ENCODE results near the gene LTBP1.

The LTBP1 gene

GRCh38 chr2:33425161-33425560, 478.4 kb downstream of the LTBP1 start:
- Histone ChIP-seq H3K27ac (ENCODE audit: low read length) (no peak overlapping the region), H3K4me3 (ENCODE audit: low read length) (no peak overlapping the region), H3K27me3 (ENCODE audit: control insufficient read depth, insufficient read depth, low read length) (no peaks in the 10 kb centered on the region), H3K36me3 (ENCODE audit: control insufficient read depth, low read depth, low read length) (no peaks in the 10 kb centered on the region), H3K9ac (ENCODE audit: low read length) (no peak overlapping the region), H3K9me3 (ENCODE audit: control insufficient read depth, low read depth, low read length) (no peaks in the 10 kb centered on the region), H3K4me1 (ENCODE audit: control insufficient read depth, low read depth, low read length) (no peaks in the 10 kb centered on the region)

- H3K27me3 ChIP-seq (ENCODE audit: control insufficient read depth, insufficient read depth, low read length), result no peaks in the 10 kb centered on the region
- no peak overlapping the region for H3K27ac ChIP-seq (ENCODE audit: low read length)
These were observed 478.9 kb downstream of the LTBP1 start for GRCh38 chr2:33425586-33426031.

GRCh38 chr2:33426666-33427231, 480.0 kb downstream of the LTBP1 start:
- Histone ChIP-seq H3K27me3 (ENCODE audit: control insufficient read depth, insufficient read depth, low read length) (no peaks in the 10 kb centered on the region), H3K4me3 (ENCODE audit: low read length) (no peak overlapping the region), H3K4me1 (ENCODE audit: control insufficient read depth, low read depth, low read length) (no peaks in the 10 kb centered on the region), H3K9ac (ENCODE audit: low read length) (no peak overlapping the region), H3K9me3 (ENCODE audit: control insufficient read depth, low read depth, low read length) (no peaks in the 10 kb centered on the region), H3K27ac (ENCODE audit: low read length) (no peak overlapping the region), H3K36me3 (ENCODE audit: control insufficient read depth, low read depth, low read length) (no peaks in the 10 kb centered on the region)

More at GRCh38 chr2:33425586-33426031, 478.9 kb downstream of the LTBP1 start:
- Histone ChIP-seq H3K36me3 (ENCODE audit: control insufficient read depth, low read depth, low read length) (no peaks in the 10 kb centered on the region), H3K9me3 (ENCODE audit: control insufficient read depth, low read depth, low read length) (no peaks in the 10 kb centered on the region), H3K4me1 (ENCODE audit: control insufficient read depth, low read depth, low read length) (no peaks in the 10 kb centered on the region), H3K9ac (ENCODE audit: low read length) (no peak overlapping the region), H3K4me3 (ENCODE audit: low read length) (no peak overlapping the region)

- Histone ChIP-seq H3K4me3 (ENCODE audit: low read length) (no peak overlapping the region), H3K27ac (ENCODE audit: low read length) (no peak overlapping the region), H3K9me3 (ENCODE audit: control insufficient read depth, low read depth, low read length) (no peaks in the 10 kb centered on the region), H3K4me1 (ENCODE audit: control insufficient read depth, low read depth, low read length) (no peaks in the 10 kb centered on the region), H3K9ac (ENCODE audit: low read length) (no peak overlapping the region), H3K27me3 (ENCODE audit: control insufficient read depth, insufficient read depth, low read length) (no peaks in the 10 kb centered on the region), H3K36me3 (ENCODE audit: control insufficient read depth, low read depth, low read length) (no peaks in the 10 kb centered on the region)
These were observed 483.3 kb downstream of the LTBP1 start for GRCh38 chr2:33430077-33430476.

GRCh38 chr2:33430856-33431255, 484.1 kb downstream of the LTBP1 start:
- H3K36me3 ChIP-seq (ENCODE audit: control insufficient read depth, low read depth, low read length), result no peaks in the 10 kb centered on the region
- H3K27me3 ChIP-seq (ENCODE audit: control insufficient read depth, insufficient read depth, low read length), result no peaks in the 10 kb centered on the region
- no peaks in the 10 kb centered on the region for H3K4me1 ChIP-seq (ENCODE audit: control insufficient read depth, low read depth, low read length)
- no peaks in the 10 kb centered on the region for H3K9me3 ChIP-seq (ENCODE audit: control insufficient read depth, low read depth, low read length)
- H3K27ac ChIP-seq (ENCODE audit: low read length), result no peak overlapping the region
- H3K9ac ChIP-seq (ENCODE audit: low read length), result no peak overlapping the region
- no peak overlapping the region for H3K4me3 ChIP-seq (ENCODE audit: low read length)

- Histone ChIP-seq H3K36me3 (ENCODE audit: control insufficient read depth, low read depth, low read length) (no peaks in the 10 kb centered on the region), H3K9me3 (ENCODE audit: control insufficient read depth, low read depth, low read length) (no peaks in the 10 kb centered on the region), H3K9ac (ENCODE audit: low read length) (no peak overlapping the region), H3K4me1 (ENCODE audit: control insufficient read depth, low read depth, low read length) (no peaks in the 10 kb centered on the region), H3K27ac (ENCODE audit: low read length) (no peak overlapping the region), H3K27me3 (ENCODE audit: control insufficient read depth, insufficient read depth, low read length) (no peaks in the 10 kb centered on the region), H3K4me3 (ENCODE audit: low read length) (no peak overlapping the region)
These were observed 486.1 kb downstream of the LTBP1 start for GRCh38 chr2:33432871-33433270.

GRCh38 chr2:33433279-33434235, 486.8 kb downstream of the LTBP1 start:
- no peaks in the 10 kb centered on the region for H3K27me3 ChIP-seq (ENCODE audit: control insufficient read depth, insufficient read depth, low read length)
- H3K36me3 ChIP-seq (ENCODE audit: control insufficient read depth, low read depth, low read length), result no peaks in the 10 kb centered on the region
- no peak overlapping the region for H3K4me3 ChIP-seq (ENCODE audit: low read length)
- H3K27ac ChIP-seq (ENCODE audit: low read length), result no peak overlapping the region
- no peaks in the 10 kb centered on the region for H3K9me3 ChIP-seq (ENCODE audit: control insufficient read depth, low read depth, low read length)
- no peaks in the 10 kb centered on the region for H3K4me1 ChIP-seq (ENCODE audit: control insufficient read depth, low read depth, low read length)
- H3K9ac ChIP-seq (ENCODE audit: low read length), result no peak overlapping the region

GRCh38 chr2:33435518-33435917, 488.8 kb downstream of the LTBP1 start:
- H3K9me3 ChIP-seq (ENCODE audit: control insufficient read depth, low read depth, low read length), result no peaks in the 10 kb centered on the region
- no peak overlapping the region for H3K4me3 ChIP-seq (ENCODE audit: low read length)
- H3K4me1 ChIP-seq (ENCODE audit: control insufficient read depth, low read depth, low read length), result no peaks in the 10 kb centered on the region
- no peak overlapping the region for H3K27ac ChIP-seq (ENCODE audit: low read length)
- H3K27me3 ChIP-seq (ENCODE audit: control insufficient read depth, insufficient read depth, low read length), result no peaks in the 10 kb centered on the region
- no peaks in the 10 kb centered on the region for H3K36me3 ChIP-seq (ENCODE audit: control insufficient read depth, low read depth, low read length)
- H3K9ac ChIP-seq (ENCODE audit: low read length), result no peak overlapping the region

- H3K36me3 ChIP-seq (ENCODE audit: control insufficient read depth, low read depth, low read length), result no peaks in the 10 kb centered on the region
- no peak overlapping the region for H3K27ac ChIP-seq (ENCODE audit: low read length)
- no peak overlapping the region for H3K4me3 ChIP-seq (ENCODE audit: low read length)
- no peaks in the 10 kb centered on the region for H3K27me3 ChIP-seq (ENCODE audit: control insufficient read depth, insufficient read depth, low read length)
- H3K9ac ChIP-seq (ENCODE audit: low read length), result no peak overlapping the region
- no peaks in the 10 kb centered on the region for H3K4me1 ChIP-seq (ENCODE audit: control insufficient read depth, low read depth, low read length)
- H3K9me3 ChIP-seq (ENCODE audit: control insufficient read depth, low read depth, low read length), result no peaks in the 10 kb centered on the region
These were observed 489.3 kb downstream of the LTBP1 start for GRCh38 chr2:33436083-33436482.

GRCh38 chr2:33437297-33437696, 490.5 kb downstream of the LTBP1 start:
- H3K9ac ChIP-seq (ENCODE audit: low read length), result no peak overlapping the region
- H3K27ac ChIP-seq (ENCODE audit: low read length), result no peak overlapping the region
- no peaks in the 10 kb centered on the region for H3K36me3 ChIP-seq (ENCODE audit: control insufficient read depth, low read depth, low read length)
- no peaks in the 10 kb centered on the region for H3K27me3 ChIP-seq (ENCODE audit: control insufficient read depth, insufficient read depth, low read length)
- H3K4me1 ChIP-seq (ENCODE audit: control insufficient read depth, low read depth, low read length), result no peaks in the 10 kb centered on the region
- H3K9me3 ChIP-seq (ENCODE audit: control insufficient read depth, low read depth, low read length), result no peaks in the 10 kb centered on the region
- H3K4me3 ChIP-seq (ENCODE audit: low read length), result no peak overlapping the region

GRCh38 chr2:33437815-33438214, 491.1 kb downstream of the LTBP1 start:
- H3K9ac ChIP-seq (ENCODE audit: low read length), result no peak overlapping the region
- no peak overlapping the region for H3K4me3 ChIP-seq (ENCODE audit: low read length)
- H3K36me3 ChIP-seq (ENCODE audit: control insufficient read depth, low read depth, low read length), result no peaks in the 10 kb centered on the region
- H3K27ac ChIP-seq (ENCODE audit: low read length), result no peak overlapping the region
- no peaks in the 10 kb centered on the region for H3K4me1 ChIP-seq (ENCODE audit: control insufficient read depth, low read depth, low read length)
- H3K27me3 ChIP-seq (ENCODE audit: control insufficient read depth, insufficient read depth, low read length), result no peaks in the 10 kb centered on the region
- H3K9me3 ChIP-seq (ENCODE audit: control insufficient read depth, low read depth, low read length), result no peaks in the 10 kb centered on the region
